Dedifferentiated amniotic fluid mesenchymal stem cell (primary cell): Measurements from ENCODE around the gene STYXL2.

Experiments used
- DNase-seq: peaks from one replicate; pipeline ENCODE4 v3.0.0-alpha.2; 2016; ENCODE audit errors: extremely low spot score

STYXL2 gene

GRCh38 chr1:167107456-167107855, 13.6 kb downstream of the STYXL2 start:
- DNase-seq = no peak

- no peak for DNase-seq
Measured at GRCh38 chr1:167109125-167109524, 15.2 kb downstream of the STYXL2 start.

- DNase-seq = no peak
Measured at GRCh38 chr1:167110586-167110985, 16.7 kb downstream of the STYXL2 start.

- no peak for DNase-seq
Measured at GRCh38 chr1:167111868-167112709, 18.2 kb downstream of the STYXL2 start.

GRCh38 chr1:167114725-167115124, 20.9 kb downstream of the STYXL2 start:
- DNase-seq = no peak

GRCh38 chr1:167115655-167116054, 21.8 kb downstream of the STYXL2 start:
- DNase-seq = no peak

- no peak for DNase-seq
Measured at GRCh38 chr1:167116174-167116573, 22.3 kb downstream of the STYXL2 start.

- DNase-seq = no peak
Measured at GRCh38 chr1:167117225-167117624, 23.4 kb downstream of the STYXL2 start.

- DNase-seq = no peak
Measured at GRCh38 chr1:167118188-167118587, 24.3 kb downstream of the STYXL2 start.

- DNase-seq = no peak
Measured at GRCh38 chr1:167119696-167120095, 25.8 kb downstream of the STYXL2 start.

- DNase-seq = no peak
Measured at GRCh38 chr1:167120899-167121298, 27.0 kb downstream of the STYXL2 start.

GRCh38 chr1:167121375-167122120, 27.7 kb downstream of the STYXL2 start:
- no peak for DNase-seq

- no peak for DNase-seq
Measured at GRCh38 chr1:167122121-167122480, 28.2 kb downstream of the STYXL2 start.

- DNase-seq = no peak
Measured at GRCh38 chr1:167122568-167122967, 28.7 kb downstream of the STYXL2 start.

- no peak for DNase-seq
Measured at GRCh38 chr1:167126317-167126716, 32.4 kb downstream of the STYXL2 start.

GRCh38 chr1:167126811-167127210, 32.9 kb downstream of the STYXL2 start:
- no peak for DNase-seq

- no peak for DNase-seq
Measured at GRCh38 chr1:167127236-167127635, 33.4 kb downstream of the STYXL2 start.

- DNase-seq = no peak
Measured at GRCh38 chr1:167127661-167128060, 33.8 kb downstream of the STYXL2 start.

GRCh38 chr1:167128261-167129227, 34.7 kb downstream of the STYXL2 start:
- no peak for DNase-seq

- no peak for DNase-seq
Measured at GRCh38 chr1:167130829-167131510, 37.1 kb downstream of the STYXL2 start.

GRCh38 chr1:167132301-167133010, 38.6 kb downstream of the STYXL2 start:
- DNase-seq = no peak
